Stimulated activated CD4-positive, alpha-beta T cell treated with anti-CD3 and anti-CD28 coated beads, Interleukin-4, amount 100 ng/mL, for 48 hours (primary cell): Measurements from ENCODE around the gene ATP10A.

Source experiments
- DNase-seq, 2 donors: peaks; one replicate each; pipeline ENCODE4 v3.0.0-alpha.2; 2020; ENCODE audit warnings: low read depth in 2 of 2

ATP10A gene

DNA sequence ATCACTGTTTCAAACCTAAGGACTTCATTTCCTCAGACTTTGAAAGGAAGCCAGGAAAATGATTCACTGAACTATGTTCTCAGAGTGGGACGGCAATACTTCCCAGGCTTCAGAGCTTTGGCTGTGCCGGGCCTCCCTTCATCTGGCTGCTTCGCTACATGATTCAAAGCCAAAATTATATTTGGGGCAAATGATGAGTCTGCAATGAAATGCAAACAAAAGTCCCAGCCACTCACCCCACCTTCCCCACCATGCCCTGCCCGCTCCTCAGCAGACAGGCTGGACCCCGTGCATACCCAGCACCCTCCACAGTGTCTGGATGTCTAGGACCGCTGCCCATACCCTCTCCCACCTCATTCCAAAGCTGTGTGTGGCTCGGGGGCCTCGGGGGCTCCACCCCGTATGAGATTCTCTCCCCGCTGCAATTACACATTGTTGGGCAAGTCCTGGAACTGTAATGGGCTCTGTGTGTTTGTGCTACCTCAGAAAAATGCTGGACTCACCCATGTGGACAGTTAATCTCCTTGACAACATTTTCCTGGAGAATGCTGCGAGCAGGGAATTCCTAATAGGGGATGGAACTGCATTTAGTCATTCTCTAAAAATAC is 32.2 kb downstream of the ATP10A start:
- DNase-seq = no peak

DNA sequence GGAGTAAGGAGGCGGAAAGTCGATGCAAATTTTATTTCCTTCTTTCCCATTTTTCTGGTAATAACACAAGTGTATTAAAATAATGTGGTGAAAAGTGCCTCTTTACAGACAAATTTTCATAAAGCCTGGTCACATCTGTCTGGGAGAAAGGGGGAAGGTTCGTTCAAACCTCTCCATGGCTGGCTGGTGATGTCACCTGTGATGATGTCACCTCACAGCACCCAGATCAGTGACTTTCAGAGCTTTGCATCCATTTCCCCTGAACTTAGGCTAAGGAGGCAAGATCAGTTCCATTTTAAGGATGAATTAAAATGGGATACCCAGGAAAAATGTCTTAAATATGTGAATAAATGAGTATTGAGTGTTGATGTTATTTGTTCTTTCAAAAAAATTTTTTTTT is 34.1 kb downstream of the ATP10A start:
- no peak for DNase-seq

DNA sequence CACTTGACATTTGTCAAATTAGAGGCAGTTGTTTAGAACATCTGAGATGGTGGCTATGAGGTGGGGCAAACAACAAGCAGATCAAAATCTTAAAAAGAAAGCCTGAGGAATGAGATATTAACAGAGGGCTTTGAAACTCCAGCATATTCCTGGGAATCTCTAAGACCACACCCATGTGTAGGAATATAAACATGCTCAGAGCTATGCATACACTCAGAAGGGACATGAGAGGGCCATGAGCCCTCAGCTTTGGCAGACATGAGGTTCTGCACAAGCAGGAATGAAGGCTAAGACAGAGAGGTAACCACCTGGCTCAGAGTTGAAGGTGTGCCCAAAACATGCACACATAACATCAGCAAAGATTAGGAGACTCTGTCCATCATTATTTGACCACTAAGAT is 37.9 kb downstream of the ATP10A start:
- DNase-seq = no peak

DNA sequence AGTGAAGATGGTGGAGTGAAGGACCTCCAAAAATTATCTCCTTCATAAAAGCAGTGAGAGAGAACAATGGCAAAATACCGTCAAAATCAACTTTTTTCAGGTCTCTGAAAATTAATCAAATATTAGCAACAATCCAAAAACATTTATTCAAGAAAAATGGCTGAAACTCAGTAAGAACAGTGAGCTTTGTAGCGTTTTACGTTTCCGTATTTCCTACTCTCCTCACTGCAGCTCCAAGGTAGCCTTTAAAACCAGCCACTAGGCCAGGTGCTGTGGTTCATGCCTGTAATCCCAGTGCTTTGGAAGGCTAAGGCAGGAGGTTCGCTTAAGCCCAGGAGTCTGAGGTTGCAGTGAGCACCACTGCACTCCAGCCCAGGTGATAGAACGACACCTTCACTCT is 38.5 kb downstream of the ATP10A start:
- DNase-seq = no peak

DNA sequence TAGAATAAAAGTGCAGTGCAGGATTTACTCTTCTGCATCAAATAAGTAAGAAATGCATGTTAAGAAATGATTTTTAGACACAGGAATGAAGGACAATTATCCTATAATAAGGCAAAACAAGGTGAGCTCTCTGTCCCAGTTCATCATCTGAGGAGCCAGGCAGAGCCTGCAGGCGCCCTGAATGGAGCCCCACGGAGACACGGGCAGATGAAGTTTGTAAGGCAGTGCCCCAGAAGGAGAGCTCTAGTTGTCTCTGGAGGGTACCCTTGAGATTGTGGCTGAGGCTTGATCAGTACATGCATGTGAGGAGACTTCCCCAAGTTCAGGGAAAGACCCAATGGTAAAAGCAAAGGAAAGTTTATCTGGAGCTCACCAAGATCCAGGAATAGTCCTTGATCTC is 50.3 kb downstream of the ATP10A start:
- no peak for DNase-seq

DNA sequence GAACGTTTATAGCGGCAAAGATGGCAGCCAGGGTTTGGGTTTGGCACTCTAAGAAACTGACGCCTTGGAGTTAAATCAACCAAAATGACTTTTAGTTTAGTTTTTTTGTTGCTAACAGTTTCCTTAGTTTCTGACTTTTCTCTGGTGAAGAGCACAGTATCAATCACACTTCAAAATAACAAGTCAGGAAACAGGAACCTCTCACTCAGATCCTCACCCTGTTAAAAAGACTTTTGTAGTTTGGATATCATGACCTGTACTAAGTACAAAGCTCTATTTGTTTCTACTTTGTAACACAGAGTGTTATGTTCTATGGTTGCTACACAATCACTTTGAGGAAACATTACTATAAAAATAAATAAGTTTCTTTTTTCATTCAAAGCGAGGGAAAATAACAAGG is 51.1 kb downstream of the ATP10A start:
- no peak for DNase-seq

DNA sequence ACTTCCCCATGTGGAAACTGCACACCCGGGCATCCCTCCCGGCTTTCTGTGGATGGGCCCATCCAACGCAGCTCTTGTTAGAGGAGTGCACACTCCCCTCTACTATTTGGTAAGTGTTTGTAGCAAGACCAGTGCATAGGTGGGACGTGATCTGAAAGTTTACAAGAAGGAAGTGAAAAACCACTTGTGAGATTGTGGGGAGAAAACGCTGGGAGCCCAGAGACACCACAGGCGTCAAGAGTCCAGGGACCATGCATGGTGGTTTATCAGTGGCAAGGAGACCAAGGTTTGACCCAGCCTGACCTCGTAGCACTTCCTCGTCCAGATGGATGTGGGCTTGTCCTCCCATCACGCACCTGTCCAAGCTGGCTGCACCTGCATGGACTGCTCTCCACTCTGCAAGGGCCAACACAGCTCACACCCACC is 51.6 kb downstream of the ATP10A start:
- no peak for DNase-seq

DNA sequence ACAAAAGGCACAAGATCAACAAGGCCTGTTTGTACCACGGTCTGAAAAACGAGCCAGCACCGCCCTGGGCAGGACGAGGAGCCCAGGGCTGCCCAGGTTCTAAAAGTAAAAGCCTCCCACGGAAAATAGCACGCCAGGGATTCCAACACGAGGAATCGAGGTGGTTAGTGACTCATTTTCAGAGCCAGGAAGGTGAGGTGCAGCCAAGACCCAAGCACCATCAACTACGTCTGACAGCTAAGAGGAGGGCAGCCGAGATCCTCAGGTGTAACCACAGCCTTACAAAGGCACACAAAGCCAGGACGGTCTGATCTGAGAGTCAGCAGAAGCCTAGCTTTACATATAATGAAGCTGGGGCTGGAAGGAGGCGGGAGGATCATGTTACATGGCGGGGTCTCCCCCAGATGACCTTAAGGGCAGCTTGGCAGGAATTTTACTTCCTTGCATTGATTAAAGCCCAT is 52.5 kb downstream of the ATP10A start:
- no peak for DNase-seq

DNA sequence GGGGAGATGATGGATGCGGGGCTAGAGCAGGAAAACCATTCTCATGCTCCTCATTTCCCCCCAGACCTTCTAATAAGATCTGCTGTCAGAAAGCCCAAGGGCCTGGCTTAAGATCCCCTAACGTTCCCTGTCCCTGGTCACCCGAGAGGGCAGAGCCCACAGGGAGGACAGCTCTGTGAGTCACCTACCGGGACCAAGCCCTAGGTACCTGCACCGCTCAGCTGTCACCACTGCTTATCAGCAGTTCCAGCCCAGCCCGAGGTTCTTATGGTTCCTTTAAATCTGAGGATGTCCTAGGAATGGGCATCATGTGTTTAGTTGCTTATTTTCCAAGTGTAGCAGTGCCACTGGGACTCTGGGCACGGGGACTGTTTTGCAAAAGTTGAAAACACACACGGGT is 53.0 kb downstream of the ATP10A start:
- no peak for DNase-seq

DNA sequence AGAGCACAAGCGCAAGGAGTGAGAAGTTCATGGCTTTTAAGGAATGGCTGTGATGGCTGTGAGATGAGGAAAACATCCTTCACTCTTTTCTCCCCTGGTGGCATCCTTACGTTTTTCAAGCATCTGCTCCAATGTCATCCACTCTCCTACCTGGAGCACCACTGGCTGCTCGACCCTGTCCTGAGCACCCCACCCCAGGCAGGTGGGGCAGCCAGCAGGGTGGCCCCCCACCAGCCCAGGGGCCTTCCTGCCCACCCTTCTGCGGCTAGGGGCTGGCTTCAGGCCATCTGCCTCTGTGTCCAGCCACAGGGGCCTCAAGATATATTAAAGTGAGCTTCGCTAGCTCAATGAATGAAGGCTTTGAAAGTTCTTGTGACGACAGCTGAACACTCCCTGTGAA is 56.1 kb downstream of the ATP10A start:
- no peak for DNase-seq

DNA sequence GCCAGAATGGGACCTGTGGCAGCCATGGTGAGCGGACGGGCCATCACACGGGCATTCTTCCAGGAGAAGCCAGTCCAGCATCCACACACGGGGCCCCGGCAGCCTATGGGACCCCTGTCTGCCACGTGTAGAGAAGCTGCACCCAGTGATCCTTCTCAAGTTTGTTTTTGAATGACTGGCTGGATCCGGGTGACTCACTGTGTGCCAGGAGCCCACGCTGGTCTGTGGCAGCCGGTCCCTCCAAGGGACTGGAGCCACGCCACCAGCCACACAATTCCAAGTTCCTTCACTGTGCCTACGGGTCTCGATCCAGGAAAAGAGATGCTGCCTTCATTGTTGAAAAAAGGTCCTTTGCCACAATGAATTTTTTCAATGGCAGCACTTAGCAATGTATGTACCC is 58.1 kb downstream of the ATP10A start:
- DNase-seq = no peak

DNA sequence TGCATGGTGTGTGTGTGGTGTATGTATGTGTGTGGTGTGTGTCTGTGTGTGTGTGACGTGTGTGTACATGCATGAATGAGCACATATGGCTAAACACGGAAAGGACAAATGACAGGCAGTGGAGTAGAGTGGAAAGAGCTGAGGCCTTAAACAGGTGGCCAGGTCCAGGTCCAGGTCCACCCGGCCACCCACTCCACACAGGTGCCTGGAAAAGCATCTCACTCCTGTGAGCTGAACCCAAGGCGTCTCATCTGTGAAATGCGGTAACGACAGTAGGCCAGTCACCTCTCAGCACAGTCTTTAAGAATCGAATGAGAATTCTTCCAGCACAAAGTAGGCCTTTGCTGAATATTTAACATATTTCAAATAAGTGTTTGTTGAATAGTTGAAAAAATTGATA is 58.7 kb downstream of the ATP10A start:
- no peak for DNase-seq

DNA sequence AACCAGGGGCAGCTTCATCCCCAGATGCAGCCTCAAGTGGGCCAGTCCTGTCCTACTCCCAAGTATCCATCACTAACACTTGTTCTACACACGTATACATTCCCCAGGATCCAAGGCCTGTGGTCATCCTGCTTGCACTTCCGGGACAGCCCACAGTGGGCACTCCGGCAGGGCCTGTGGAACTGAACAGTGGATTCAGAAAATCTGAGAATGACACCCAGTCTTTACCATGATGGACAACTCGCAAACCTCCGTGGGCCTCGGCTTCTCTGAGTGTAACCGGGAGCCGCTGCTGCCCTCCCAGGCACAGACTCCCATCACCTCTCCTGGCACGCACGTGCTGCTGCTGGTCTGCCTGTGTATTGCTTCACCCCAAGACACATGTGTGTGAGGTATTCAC is 59.6 kb downstream of the ATP10A start:
- DNase-seq = no peak

DNA sequence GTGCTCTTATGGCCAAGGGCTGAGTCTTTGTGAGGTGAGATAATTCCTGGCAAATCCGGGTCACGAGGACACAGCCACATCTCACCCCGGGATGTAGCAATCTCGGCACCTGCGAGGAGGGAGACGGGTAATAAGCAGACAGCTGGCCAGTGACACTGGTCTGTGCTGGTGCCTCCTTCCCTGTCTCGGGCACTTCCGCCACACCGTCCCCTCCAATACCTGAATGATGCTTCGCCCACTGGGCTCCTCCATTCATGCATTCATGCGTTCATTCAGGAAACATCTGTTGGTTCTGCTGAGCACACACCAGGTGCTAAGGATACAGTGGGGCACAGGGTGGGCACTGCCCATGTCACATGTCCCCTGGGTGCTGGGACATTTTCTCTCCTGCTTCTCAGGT is 60.1 kb downstream of the ATP10A start:
- DNase-seq = no peak

DNA sequence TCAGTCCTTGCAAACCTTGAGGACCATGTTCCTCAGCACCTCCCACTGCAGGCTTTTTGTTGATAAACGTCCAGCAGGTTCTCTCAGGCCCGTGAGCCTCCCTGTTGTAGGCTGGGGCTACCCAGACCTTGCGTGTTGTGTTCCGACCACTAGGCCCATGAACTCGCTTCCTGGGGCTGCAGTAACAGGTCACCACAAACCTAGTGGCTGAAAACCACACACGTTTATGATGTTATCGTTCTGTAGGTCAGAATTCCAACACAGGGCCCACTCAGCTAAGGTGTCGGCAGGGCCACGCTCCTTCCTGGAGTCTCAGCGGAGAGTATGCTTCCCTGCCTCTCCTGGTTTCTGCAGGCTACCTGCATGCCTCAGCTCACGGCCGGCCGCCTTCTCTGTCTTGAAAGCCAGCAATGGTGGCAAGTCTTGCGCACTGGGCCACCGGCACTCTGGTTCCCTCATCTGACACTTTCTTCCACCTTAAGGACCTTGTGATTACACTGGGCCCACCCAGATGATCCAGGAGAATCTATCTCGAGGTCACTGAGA is 60.8 kb downstream of the ATP10A start:
- no peak for DNase-seq

DNA sequence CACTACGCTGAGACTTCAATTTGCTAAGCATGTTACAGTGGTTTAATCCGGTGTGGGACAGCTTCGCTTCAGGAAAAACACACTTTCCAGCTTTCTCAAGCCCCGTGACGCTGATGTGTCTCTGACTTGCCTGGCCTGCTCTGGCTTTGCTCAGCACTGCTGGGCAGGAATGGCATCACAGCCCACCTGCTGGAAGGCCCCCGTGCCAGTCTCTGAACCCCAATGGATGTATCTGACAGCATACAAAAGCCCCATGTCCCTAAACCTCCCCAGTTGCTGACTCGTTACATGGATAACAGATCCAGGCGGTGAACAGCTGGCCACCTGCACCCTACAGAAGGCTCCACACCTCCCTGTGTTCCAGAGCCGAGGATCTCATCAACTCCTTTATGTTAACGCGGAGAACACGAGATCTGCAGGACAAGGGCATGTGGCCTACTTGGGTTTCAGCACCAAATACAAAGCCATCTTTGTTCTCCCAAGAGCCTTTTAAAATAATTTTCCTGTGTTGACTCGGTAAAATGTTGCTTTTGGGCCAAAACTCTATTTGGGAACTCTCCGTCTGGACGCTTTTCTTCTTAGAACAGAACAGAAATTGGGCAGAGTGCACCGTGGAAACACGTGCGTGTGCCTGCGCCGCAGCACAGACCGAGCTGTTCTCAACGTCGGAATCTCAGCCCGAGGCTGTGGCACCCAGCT is 61.4 kb downstream of the ATP10A start:
- DNase-seq = no peak

DNA sequence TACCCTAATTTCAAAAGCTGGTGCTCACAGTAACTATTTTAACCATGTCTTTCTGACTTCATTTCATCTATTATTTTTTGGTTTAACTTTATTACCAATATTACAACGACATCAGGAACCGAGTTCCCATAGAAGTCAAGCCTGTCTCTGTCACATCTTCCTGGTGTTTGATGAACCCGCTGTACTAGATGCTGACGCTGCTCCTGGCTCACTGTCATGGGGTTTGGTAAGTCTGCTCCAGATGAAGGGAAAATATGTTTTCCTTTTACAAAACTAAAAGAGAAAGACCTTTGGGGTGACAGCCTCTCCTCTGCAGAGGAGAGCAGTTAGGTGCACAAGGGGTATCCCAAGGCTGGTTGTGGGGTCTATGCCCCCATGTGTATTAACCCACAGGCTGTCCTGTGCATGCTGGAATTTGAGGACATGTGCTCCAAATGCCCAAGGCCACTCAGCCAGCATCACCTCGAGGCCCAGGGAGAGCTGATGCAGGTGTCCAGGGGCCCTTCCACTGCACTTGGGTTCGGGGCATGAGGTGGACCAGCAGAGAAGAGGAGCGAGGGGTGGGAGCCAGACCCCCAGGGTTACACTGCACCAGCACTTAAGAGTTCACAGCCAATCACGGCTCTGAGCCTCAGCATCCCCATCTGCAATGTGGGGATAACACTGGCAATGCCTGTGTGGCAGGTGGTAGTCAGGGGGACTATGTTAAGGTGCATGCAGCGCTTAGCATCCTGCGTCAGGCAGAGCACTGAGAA is 62.2 kb downstream of the ATP10A start:
- no peak for DNase-seq

DNA sequence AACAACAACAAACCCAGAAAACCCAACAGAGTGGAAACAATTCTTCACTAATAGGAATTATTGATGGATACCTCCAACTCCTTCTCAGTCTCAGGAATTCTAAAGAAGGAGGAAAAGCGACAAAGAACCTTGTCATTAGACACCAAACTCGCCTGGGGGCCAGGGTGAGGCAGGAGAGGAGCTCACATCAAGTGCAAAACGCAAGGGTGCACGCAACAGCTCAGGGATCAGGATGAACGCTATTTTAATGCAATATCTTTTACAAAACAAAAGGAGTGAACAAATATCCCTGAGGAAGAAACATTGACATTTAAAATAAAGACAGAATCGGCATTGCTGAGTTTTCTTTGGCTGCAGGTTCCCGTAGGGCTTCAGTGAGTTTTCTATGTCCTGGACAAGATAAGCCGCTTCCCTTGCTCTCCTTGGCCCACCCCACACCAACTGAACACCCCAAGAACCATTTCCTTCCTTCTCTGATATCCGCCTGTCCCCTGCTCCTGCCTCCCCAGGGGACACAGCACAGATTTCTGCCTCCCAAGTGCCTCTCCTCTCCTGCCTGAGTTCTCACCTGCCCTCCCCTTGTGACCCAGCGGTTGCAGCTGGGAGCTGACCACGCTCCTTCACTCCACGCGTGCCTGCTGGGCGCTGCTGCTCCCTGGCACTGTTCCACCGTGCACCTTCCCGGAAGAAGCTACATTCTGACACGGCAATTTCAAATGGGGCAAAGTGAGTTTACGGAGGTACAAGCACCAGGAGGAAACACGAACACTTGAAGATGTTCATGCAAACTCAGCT is 63.0 kb downstream of the ATP10A start:
- no peak for DNase-seq

DNA sequence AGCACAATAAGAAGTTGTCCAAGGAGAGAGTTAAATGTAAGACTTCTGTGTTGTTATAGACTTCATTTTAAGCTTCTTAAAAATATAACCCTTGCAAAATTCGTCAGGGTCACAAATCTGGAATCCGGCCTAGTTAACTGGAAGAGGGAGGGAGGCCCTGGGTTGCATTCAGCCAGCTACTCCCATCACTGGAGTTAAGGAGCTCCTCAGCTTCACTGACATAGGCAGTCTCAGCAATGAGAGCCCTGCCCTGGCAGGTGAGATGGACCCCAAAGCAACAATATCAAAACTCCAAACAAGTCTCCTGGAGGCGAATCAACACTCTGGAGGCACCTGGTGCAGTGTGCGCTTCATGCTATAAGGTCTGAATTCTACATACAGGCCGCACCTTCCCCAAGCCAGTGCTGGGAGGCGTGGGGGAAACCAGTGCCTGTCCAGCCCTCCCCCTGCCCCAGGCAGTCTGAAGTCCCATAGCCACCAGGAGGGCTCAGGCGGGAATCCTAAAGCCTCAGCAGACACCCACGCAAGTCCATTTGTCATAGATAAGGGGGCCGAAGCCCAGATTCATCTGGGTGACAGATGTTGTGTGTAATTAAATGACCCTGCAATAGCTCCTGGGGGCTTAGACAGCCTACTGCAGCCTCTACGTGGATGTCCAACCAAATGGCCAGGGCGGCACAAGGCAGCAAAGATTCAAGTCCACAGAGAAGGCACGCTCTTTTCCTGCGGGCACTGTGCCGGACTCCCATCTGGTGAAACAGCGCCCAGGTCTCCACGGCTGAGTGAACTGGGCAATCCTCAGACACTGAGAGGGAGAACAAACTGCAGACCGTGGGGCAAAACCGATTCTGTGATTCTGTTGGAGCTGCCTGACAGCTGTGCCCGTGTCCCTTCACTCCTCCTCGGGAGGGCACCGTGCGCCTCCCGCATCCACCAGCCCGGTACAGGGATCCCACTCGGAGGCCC is 64.9 kb downstream of the ATP10A start:
- DNase-seq = no peak

DNA sequence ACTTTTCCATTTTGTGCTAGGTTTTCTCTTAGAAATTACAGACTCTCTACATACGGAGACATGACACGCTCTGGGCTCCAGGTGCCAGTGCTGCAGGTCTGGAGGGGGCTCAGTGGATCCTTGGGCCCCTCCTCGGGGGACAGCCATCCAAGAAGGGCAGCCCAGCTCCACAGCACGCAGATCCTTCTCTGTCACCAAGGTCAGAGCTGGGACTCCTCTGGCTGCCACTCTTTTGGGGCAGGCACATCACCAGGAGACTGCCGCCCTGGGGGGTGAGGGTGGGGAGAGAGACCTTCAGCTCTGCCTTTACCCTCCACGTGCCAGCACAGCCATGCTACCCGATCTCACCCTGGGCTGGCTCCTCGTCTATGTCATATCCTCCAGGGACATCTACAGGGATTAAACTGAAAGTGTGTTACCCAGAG is 65.6 kb downstream of the ATP10A start:
- no peak for DNase-seq

DNA sequence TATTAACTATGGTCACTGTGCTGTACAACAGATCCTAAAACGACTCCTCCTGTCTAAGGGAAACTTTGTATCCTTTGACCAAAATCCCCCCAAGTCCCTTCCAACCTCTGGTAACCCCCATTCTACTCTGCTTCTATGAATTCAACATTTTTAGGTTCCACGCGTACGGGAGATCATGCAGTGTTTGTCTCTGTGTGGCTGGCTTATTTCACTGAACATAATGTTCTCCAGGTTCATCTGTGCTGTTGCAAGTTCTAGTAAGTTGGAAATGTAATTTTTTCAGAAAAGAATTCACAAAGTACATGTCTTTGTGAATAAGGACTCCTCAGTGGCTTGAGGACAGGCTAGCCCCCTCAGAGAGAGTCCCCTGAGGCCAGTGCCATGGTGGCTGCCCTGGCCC is 66.1 kb downstream of the ATP10A start:
- no peak for DNase-seq
